ENCODE results near the gene RAMP1.

The RAMP1 gene

DNA sequence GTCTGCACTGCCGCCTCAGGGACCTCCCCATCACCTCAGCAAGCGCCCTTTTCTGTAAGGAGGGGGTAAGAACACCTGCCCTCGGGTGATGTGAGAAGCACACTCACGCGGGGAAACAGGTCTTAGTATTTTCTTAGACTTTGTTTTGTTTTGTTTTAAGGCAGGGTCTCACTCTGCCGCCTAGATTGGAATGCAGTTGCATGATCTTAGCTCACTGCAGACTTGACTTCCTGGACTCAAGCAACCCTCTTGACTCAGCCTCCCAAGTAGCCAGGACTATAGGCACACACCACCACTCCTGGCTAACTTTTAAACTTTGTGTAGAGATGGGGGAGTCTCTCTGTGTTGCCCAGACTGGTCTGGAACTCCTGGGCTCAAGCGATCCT is 37.1 kb downstream of the RAMP1 start:
- Histone ChIP-seq H3K27ac (replicated peaks) (no peak overlapping the region), H3K4me3 (replicated peaks; ENCODE audit: insufficient read depth, low read length) (no peak overlapping the region), H3K27me3 (ENCODE audit: insufficient read depth, poor library complexity, severe bottlenecking) (no peaks in the 10 kb centered on the region)
- no peak for DNase-seq (ENCODE audit: low read depth in 1 of 2, low spot score in 1 of 2)
- TF ChIP-seq SPI1 (IDR thresholded peaks at IDR 0.05; ENCODE audit: borderline replicate concordance, low read depth) (no peak), POLR2AphosphoS5 (IDR thresholded peaks at IDR 0.05; ENCODE audit: low read depth) (no peak), GABPA (IDR thresholded peaks at IDR 0.05; ENCODE audit: low read depth) (no peak)
- TF ChIP-seq, protein P1, sequence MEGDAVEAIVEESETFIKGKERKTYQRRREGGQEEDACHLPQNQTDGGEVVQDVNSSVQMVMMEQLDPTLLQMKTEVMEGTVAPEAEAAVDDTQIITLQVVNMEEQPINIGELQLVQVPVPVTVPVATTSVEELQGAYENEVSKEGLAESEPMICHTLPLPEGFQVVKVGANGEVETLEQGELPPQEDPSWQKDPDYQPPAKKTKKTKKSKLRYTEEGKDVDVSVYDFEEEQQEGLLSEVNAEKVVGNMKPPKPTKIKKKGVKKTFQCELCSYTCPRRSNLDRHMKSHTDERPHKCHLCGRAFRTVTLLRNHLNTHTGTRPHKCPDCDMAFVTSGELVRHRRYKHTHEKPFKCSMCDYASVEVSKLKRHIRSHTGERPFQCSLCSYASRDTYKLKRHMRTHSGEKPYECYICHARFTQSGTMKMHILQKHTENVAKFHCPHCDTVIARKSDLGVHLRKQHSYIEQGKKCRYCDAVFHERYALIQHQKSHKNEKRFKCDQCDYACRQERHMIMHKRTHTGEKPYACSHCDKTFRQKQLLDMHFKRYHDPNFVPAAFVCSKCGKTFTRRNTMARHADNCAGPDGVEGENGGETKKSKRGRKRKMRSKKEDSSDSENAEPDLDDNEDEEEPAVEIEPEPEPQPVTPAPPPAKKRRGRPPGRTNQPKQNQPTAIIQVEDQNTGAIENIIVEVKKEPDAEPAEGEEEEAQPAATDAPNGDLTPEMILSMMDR (IDR thresholded peaks at IDR 0.05; ENCODE audit: insufficient read depth, low read length): no peak
- TF ChIP-seq, protein P2, sequence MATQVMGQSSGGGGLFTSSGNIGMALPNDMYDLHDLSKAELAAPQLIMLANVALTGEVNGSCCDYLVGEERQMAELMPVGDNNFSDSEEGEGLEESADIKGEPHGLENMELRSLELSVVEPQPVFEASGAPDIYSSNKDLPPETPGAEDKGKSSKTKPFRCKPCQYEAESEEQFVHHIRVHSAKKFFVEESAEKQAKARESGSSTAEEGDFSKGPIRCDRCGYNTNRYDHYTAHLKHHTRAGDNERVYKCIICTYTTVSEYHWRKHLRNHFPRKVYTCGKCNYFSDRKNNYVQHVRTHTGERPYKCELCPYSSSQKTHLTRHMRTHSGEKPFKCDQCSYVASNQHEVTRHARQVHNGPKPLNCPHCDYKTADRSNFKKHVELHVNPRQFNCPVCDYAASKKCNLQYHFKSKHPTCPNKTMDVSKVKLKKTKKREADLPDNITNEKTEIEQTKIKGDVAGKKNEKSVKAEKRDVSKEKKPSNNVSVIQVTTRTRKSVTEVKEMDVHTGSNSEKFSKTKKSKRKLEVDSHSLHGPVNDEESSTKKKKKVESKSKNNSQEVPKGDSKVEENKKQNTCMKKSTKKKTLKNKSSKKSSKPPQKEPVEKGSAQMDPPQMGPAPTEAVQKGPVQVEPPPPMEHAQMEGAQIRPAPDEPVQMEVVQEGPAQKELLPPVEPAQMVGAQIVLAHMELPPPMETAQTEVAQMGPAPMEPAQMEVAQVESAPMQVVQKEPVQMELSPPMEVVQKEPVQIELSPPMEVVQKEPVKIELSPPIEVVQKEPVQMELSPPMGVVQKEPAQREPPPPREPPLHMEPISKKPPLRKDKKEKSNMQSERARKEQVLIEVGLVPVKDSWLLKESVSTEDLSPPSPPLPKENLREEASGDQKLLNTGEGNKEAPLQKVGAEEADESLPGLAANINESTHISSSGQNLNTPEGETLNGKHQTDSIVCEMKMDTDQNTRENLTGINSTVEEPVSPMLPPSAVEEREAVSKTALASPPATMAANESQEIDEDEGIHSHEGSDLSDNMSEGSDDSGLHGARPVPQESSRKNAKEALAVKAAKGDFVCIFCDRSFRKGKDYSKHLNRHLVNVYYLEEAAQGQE (IDR thresholded peaks at IDR 0.05; ENCODE audit: insufficient replicate concordance, low read depth): no peak

DNA sequence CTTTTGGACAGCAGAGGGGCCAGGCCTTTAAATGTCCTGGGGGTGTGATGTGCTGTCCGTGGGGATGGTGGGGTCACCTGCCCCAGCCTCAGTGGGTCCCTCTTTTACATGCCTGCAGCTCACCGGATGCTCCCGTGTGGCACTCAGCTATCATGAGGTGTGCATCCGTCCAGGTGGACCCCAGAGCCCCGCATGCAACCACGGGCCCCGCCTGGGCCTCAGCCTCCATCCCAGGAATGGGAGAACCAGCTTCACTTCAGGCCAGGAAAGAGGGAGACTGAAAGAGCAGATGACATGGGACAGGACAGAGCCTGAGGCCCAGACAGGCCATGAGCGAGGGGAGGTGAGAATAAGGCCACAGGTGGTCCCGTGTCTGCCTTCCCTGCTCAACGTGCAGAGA is 37.5 kb downstream of the RAMP1 start:
- no peak for DNase-seq (ENCODE audit: low read depth in 1 of 2, low spot score in 1 of 2)
- no peak overlapping the region for H3K27ac ChIP-seq (replicated peaks)
- TF ChIP-seq POLR2AphosphoS5 (IDR thresholded peaks at IDR 0.05; ENCODE audit: low read depth): no peak
- TF ChIP-seq GABPA (IDR thresholded peaks at IDR 0.05; ENCODE audit: low read depth): no peak
- TF ChIP-seq, protein P1 (IDR thresholded peaks at IDR 0.05; ENCODE audit: insufficient read depth, low read length): no peak
- TF ChIP-seq, protein P2 (IDR thresholded peaks at IDR 0.05; ENCODE audit: insufficient replicate concordance, low read depth): no peak
- no peak for TF ChIP-seq SPI1 (IDR thresholded peaks at IDR 0.05; ENCODE audit: borderline replicate concordance, low read depth)
- H3K4me3 ChIP-seq (replicated peaks; ENCODE audit: insufficient read depth, low read length): no peak overlapping the region
- H3K27me3 ChIP-seq (ENCODE audit: insufficient read depth, poor library complexity, severe bottlenecking): no peaks in the 10 kb centered on the region

DNA sequence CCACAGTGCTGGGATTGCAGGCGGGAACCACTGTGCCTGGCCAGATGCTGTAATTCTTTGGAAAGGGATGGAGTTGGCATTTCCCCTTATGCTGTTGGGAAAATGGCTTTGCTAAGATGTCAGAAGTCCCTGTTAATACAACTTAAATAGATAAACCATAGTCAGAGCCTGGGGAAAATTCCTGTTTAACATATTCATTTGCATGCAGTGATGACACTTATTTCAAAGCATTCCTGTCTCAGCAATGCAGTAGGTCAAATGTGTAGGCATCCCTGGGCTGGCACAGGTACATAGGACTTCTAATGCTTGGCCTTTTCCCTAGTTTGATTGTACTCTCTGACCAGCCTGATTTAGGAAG is 38.6 kb downstream of the RAMP1 start:
- peak overlapping the region; percentile 62 for H3K27ac ChIP-seq (replicated peaks)

More for the DNA sequence above, 38.6 kb downstream of the RAMP1 start:
- DNase-seq (ENCODE audit: low read depth in 1 of 2, low spot score in 1 of 2): no peak
- no peak overlapping the region for H3K4me3 ChIP-seq (replicated peaks; ENCODE audit: insufficient read depth, low read length)
- TF ChIP-seq GABPA (IDR thresholded peaks at IDR 0.05; ENCODE audit: low read depth) (no peak), POLR2AphosphoS5 (IDR thresholded peaks at IDR 0.05; ENCODE audit: low read depth) (no peak), SPI1 (IDR thresholded peaks at IDR 0.05; ENCODE audit: borderline replicate concordance, low read depth) (no peak)
- TF ChIP-seq, protein P2 (IDR thresholded peaks at IDR 0.05; ENCODE audit: insufficient replicate concordance, low read depth): no peak
- TF ChIP-seq, protein P1 (IDR thresholded peaks at IDR 0.05; ENCODE audit: insufficient read depth, low read length): no peak
- no peaks in the 10 kb centered on the region for H3K27me3 ChIP-seq (ENCODE audit: insufficient read depth, poor library complexity, severe bottlenecking)

Measured in HL-60 (cell line).